GM20431 (cell line): ENCODE results near the gene TGFBR2.

Experiments used
- in situ Hi-C: fragments of 300-500 bp; cut with MseI, MboI; formaldehyde crosslinking; loops from one replicate; pipeline ENCODE4 v1.15.0; 2020; ENCODE audit warnings: low sequenced_read_pairs; ENCODE audit not compliant: unreplicated experiment

Gene TGFBR2

GRCh38 chr3:30686799-30687198 is 80.4 kb downstream of the TGFBR2 start:
- in situ Hi-C loops: no loop called here

- in situ Hi-C loops: no loop called here
Measured at GRCh38 chr3:30687930-30688570, 81.6 kb downstream of the TGFBR2 start.

GRCh38 chr3:30688776-30689641 is 82.6 kb downstream of the TGFBR2 start:
- in situ Hi-C loops: no loop called here

DNA sequence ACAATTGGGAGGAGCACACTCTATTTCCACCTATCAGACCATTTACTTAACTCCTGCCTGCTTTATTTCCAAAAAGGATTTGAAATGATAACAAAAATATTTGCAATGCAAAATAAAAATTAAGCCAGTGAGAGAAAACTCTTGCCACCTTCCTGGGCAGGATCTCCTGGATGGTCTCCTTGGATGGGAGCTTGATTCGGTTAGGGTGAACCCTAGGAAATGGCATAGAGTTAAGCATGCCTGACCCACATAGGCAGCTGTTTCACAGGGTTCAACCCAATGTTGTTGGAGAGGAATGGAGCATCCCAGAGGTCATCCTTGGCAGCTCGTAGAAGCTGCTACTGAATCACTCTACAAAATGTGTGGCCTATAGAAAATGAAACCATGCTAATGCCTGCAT is 83.8 kb downstream of the TGFBR2 start:
- in situ Hi-C loops: no loop called here

GRCh38 chr3:30691249-30691880 is 85.0 kb downstream of the TGFBR2 start:
- in situ Hi-C loops: no loop called here

DNA sequence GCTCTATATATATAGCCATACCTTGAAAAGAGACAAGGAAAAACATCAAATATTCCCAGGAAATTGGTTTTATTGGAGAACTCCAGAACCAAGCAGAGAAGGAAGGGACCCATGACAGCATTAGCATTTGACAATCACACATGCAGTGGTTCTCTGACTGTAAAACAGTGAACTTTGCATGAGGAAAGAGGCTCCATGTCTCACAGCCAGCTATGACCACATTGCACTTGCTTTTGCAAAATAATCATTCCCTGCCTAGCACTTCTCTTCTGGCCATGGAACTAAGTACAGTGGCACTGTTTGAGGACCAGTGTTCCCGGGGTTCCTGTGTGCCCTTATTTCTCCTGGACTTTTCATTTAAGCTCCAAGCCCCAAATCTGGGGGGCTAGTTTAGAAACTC is 85.5 kb downstream of the TGFBR2 start:
- in situ Hi-C loops: no loop called here

DNA sequence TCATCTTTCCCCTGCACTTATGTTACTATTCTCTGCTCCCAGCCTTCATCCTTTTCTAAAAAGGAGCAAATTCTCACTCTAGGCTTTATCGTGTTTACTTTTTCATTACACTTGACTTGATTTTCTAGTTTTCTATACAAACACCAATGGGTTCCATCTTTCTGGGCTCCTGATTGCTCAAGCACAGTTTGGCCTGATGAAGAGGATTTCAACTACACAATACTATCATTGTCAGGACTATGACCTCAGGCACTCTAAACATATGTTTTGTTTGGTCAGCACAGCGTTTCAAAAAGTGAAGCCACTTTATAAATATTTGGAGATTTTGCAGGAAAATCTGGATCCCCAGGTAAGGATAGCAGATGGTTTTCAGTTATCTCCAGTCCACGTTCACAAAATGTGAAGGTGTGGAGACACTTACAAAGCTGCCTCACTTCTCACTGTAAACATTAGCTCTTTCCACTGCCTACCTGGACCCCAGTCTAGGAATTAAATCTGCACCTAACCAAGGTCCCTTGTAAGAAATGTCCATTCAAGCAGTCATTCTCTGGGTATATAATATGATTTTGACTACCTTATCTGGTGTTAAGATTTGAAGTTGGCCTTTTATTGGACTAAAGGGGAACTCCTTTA is 86.2 kb downstream of the TGFBR2 start:
- in situ Hi-C loops: no loop called here

DNA sequence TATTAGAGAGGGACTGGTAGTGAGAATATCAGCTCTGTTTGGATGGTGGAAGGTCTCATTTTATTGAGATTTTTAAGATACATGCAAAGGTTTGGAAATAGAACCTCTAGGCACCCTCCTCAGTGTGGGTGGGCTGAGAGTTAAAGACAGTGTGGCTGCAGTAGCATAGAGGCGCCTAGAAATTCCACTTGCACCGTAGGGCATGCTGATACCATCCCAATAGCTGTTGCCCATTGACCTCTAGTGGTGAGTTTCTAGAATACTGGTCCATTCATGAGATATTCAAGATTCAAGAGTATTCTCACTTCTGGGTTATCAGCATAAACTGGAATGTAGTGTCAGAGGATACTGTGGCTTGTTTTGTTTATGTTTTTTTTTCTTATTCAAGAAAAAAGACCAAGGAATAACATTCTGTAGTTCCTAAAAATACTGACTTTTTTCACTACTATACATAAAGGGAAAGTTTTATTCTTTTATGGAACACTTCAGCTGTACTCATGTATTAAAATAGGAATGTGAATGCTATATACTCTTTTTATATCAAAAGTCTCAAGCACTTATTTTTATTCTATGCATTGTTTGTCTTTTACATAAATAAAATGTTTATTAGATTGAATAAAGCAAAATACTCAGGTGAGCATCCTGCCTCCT is 87.2 kb downstream of the TGFBR2 start:
- in situ Hi-C loops: no loop called here

GRCh38 chr3:30694148-30694547 is 87.7 kb downstream of the TGFBR2 start:
- in situ Hi-C loops: no loop called here

- in situ Hi-C loops: no loop called here
Measured at GRCh38 chr3:30694668-30695067, 88.3 kb downstream of the TGFBR2 start.

- in situ Hi-C loops: no loop called here
Measured at GRCh38 chr3:30695302-30696061, 89.1 kb downstream of the TGFBR2 start.

DNA sequence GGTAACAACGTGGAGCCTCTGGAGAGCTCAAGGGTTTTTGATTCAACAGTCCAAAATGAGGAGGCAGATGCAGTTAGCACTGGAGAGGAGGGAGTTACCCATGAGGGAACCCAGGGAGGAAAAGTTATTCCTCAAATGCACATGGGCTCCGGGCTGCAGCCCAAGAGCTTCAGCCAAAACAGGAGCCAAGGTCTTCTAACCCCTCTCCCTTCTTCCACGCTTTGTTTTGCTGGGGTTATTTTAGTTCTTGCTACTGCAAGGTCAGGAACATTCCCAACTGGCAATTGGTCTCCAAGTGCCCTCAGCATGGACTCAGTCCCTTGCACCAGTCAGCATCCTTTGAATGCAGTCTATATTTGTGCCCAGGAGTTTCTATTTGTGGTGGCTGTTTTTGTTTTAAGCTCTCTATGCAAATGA is 90.0 kb downstream of the TGFBR2 start:
- in situ Hi-C loops: no loop called here

DNA sequence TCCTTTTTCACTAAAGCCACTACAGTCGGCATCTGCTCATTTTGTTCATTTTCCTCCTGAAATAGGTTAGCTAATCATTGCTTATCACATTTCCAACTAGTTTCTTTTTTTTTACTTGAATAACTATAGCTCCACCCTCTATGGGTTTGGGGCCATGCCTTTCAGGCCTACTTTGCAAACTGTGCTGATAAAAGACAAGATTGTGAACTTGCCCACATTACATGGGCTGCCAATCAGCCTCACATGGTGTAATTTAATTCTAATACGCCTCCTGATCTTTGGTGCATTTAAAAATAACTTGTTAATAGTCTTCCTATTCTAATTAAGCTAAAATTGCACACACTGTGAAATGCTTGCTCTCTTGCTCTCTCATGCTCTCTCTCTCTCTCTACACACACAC is 90.5 kb downstream of the TGFBR2 start:
- in situ Hi-C loops: no loop called here

DNA sequence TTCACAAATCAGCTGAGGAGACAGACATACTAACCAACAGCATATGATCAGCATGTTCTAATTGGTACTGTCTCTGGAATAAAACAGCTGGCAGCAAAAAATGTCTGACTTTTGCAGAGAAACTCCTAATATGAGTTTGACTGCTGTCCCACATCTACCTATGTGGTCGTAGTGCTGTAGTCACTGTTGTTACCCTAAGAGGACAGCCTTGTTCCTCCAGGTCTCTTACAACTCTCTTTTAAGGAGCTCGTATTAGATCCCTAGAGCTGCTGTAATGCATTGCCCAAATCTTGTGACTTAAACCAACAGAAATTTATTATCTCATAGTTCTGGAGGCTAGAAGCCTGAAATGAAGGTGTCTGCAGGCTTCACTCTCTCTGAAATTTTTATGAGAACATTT is 92.1 kb downstream of the TGFBR2 start:
- in situ Hi-C loops: no loop called here

GRCh38 chr3:30699927-30700326 is 93.5 kb downstream of the TGFBR2 start:
- in situ Hi-C loops: no loop called here

GRCh38 chr3:30700702-30701321 is 94.4 kb downstream of the TGFBR2 start:
- in situ Hi-C loops: no loop called here

- in situ Hi-C loops: no loop called here
Measured at GRCh38 chr3:30702038-30702827, 95.8 kb downstream of the TGFBR2 start.

GRCh38 chr3:30702828-30703397 is 96.5 kb downstream of the TGFBR2 start:
- in situ Hi-C loops: no loop called here
